RCC 7860 (cell line): ENCODE results near the gene HOPX.
"Not testable (repeated sequence)": the region's sequence is repeated elsewhere in the genome, so short reads cannot be mapped to it uniquely, and the experiment has no call there.

Experiments
- DNase-seq: peaks from one replicate; pipeline ENCODE4 v3.0.0-alpha.2; 2015; ENCODE audit warnings: low spot score
- FAIRE-seq: peaks from 2 replicates; lab custom pipeline; 2012; peaks lifted over from hg19 to GRCh38; lab: Jason Lieb, UNC

HOPX gene

DNA sequence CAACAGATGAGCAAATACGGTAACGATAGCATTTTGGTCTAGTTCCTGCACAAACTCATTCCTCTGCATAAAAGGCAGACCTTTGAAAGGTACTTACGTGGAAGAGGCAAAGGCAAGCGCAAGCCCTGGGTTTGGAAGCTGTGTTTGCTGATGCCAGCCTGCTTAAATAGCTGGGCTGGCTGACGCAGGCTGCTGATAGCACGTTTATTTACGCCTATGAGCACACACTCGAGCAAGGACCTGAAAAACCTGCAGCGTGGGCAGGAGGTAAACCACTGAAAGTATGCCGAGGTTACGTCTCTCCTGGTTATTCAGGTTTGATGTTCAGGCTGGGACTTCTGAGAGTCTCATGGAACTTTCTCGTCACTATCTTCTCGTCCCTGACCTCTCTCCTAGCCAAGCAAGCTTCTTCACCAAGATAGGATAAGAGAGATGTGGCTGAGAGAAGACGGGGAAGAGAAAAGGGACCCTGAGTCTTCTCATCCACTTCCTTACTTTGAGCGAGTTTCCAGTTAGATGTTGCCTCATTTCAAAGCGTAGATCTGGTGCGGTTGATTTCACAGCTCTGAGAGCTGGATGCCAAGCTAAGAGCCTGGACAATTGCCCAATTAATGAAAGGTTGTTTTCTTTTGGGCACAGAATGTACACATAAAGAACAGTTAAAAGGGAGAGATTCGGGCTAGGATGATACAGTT is at the start of gene HOPX:
HOPX (minus strand) TSS at position 139 of the 695 bp plus-strand sequence. CDS start 23,480 bp downstream, outside the sequence.
- DNase-seq (no peak), FAIRE-seq (no peak)

- DNase-seq (no peak), FAIRE-seq (no peak)
Measured at GRCh38 chr4:56730097-56730496, 49.0 kb upstream of the HOPX start.

DNA sequence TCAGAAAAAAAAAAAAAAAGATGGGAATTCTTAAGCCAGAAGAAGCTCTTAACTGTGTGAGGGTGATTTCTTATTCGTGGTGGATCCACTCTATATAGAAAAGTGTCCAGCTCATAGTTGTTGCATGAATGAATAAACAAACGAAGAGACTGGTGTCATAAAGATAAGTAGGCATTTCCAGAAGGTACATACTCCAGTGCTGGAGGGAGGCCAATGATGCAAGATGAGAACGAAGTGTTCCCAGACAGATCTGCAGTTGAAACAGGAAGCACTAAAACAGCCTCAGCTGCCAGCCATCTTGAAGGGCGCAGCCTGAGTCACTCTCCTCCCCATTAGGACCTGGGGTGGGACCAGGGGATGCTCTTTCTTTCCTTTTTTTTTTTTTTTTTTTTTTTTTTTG is 47.4 kb upstream of the HOPX start:
- FAIRE-seq (no peak), DNase-seq (peak; percentile 16)

DNA sequence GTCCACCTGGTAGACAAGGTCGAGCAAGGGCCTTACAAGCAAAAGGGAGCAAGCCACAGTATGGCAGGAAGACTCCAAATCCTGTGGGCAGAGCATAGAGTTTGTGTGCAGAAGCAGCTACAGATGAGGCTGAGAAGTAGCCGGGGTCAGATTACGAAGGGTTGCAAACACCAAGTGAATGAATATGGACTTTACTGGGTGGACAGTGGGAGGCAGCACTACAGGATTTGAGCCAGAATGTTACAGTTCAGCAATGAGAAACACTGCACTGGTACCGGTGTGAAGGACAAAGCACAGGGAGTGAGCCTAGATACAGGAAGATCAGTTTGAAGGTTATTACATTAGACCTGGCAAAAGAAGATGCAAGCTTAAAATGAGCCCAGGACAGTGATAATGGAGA is 46.1 kb upstream of the HOPX start:
- FAIRE-seq = no peak
- DNase-seq = no peak

DNA sequence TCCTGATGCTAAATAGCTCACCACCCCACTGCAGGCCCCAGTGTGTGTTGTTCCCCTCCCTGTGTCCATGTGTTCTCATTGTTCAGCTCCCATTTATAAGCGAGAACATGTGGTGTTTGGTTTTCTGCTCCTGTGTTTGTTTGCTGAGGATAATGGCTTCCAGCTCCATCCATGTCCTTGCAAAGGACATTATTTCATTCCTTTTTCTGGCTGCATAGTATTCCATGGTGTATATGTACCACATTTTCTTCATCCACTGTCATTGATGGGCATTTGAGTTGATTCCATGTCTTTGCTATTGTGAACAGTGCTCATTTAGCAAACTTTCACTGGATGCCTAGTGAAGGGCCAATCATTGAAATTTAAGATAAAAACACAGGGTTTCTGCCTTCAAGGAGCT is 45.5 kb upstream of the HOPX start:
- FAIRE-seq = not testable (repeated sequence)

DNA sequence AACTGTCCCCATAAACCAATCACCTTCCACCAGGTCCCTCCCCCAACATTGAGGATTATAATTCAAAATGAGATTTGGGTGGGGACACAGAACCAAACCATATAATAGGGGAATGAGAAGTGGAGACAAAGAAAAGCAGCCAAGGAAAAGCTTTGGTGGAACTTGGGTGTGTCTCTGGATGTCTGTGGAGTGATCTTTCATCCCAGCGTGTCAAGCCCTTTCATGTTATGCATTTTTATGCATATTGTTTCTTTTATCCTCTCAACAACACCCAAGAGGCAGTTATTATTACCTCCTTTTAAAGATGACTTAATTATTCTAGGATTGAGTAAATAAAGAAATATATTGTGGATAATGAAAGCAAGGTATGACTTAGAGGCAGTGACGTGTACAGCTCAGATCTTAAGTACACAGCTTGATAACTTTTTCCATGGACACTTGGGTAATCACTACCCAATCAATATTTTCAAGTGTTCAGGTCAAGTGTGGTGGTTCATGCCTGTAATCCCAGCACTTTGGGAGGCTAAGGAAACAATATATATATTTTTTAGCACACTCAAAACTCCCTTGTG is 42.6 kb upstream of the HOPX start:
- DNase-seq = no peak
- no peak for FAIRE-seq

More for the DNA sequence above, 45.5 kb upstream of the HOPX start:
- not testable (repeated sequence) for DNase-seq

GRCh38 chr4:56723201-56723605 is 42.1 kb upstream of the HOPX start:
- FAIRE-seq (no peak), DNase-seq (no peak)

GRCh38 chr4:56708146-56708545 is 27.1 kb upstream of the HOPX start:
- FAIRE-seq (no peak), DNase-seq (no peak)

- DNase-seq (no peak), FAIRE-seq (no peak)
Measured at GRCh38 chr4:56705966-56706365, 24.9 kb upstream of the HOPX start.

- FAIRE-seq (no peak), DNase-seq (no peak)
Measured at GRCh38 chr4:56705334-56705733, 24.2 kb upstream of the HOPX start.

DNA sequence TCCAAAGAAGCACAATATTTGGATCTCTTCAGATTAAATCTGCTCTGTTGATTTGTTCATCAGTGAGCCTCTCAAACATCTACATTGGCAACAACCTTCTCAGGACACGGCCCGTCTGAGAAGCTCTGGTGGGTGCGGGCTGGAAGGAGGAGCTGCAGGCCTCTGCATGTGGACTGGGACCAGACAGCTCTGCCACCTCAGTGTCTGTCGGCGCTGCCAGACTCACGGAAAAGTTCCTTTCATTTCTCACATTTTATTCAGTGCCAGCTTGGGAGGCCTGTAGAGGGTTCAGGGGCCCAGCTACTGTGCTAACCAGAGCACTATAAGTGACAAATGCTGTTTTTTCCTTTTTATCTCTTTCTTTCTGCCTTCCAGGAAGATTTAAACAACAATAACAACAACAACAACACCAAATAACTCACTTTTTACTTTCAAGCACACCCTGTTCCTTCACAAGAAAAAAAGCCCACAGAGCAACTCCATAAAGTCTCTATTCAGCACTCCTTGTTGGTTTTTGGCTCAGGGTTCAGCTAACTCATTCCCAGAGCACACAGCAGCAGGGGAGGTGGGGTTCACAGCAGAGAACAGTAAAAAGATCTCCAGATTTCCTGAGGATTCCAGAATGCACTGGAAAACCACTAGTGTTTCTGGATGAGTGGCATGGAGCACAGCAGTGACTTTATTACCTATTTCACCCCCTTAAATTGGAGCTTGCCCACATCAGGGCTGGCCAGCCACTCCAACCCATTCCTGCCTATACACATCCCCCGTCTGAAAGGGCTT is 23.2 kb upstream of the HOPX start:
- FAIRE-seq (no peak), DNase-seq (no peak)

GRCh38 chr4:56703378-56703777 is 22.3 kb upstream of the HOPX start:
- DNase-seq (no peak), FAIRE-seq (no peak)

GRCh38 chr4:56701644-56702043 is 20.5 kb upstream of the HOPX start:
- DNase-seq = no peak
- FAIRE-seq = no peak

DNA sequence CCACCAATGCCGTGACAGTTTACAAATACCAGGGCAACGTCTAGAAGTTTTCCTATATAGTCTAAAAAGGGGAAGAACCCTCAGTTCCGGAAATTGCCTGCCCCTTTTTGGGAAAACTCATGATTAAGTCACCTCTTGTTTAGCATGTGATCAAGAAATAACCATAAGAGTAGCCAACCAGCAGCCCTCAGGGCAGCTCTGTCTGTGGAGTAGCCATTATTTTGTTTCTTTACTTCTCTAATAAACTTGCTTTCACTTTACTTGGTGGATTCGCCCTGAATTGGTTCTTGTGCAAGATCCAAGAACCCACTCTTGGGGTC is 20.0 kb upstream of the HOPX start:
- DNase-seq (no peak), FAIRE-seq (no peak)

- no peak for DNase-seq
- no peak for FAIRE-seq
Measured at GRCh38 chr4:56699537-56700105, 18.5 kb upstream of the HOPX start.

DNA sequence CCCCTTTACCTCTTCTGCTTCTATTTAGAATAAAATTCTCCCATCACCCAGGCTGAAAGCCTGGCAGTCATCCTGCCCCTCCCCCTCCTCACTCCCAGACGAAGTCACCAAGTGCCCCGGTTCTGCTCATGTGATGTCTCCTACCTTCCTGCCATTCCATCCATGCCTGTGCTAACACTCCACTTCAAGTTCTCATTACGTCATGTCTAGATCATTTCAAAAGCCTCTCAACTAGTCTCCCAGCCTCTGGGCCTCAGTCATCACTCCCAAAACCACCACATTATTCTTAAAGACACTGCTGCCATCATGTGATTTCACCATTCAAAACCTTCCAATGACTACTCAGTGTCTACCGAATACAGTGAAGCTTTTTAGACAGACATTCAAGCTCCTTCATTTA is 17.2 kb upstream of the HOPX start:
- FAIRE-seq = no peak

GRCh38 chr4:56696056-56696455 is 15.0 kb upstream of the HOPX start:
- no peak for FAIRE-seq
- DNase-seq = no peak

More for the DNA sequence above, 17.2 kb upstream of the HOPX start:
- DNase-seq = peak; percentile 23

DNA sequence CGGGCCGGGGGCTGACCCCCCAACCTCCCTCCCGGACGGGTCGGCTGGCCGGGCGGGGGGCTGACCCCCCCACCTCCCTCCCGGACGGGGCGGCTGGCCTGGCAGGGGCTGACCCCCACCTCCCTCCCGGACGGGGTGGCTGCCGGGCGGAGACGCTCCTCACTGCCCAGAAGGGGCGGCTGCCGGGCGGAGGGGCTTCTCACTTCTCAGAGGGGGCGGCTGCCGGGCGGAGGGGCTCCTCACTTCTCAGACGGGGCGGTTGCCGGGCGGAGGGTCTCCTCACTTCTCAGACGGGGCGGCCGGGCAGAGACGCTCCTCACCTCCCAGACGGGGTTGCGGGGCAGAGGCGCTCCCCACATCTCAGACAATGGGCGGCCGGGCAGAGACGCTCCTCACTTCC is 12.4 kb upstream of the HOPX start:
- DNase-seq, FAIRE-seq: not testable (repeated sequence)

GRCh38 chr4:56692576-56692975 is 11.5 kb upstream of the HOPX start:
- no peak for FAIRE-seq

GRCh38 chr4:56691425-56691824 is 10.3 kb upstream of the HOPX start:
- DNase-seq (no peak), FAIRE-seq (no peak)

More at GRCh38 chr4:56692576-56692975, 11.5 kb upstream of the HOPX start:
- no peak for DNase-seq

- DNase-seq (no peak), FAIRE-seq (no peak)
Measured at GRCh38 chr4:56690393-56690792, 9.3 kb upstream of the HOPX start.
